HG03097 (cell line): ENCODE results near the gene OMD.

Source experiments
- ATAC-seq: cut with Tn5 transposase; IDR thresholded peaks from one replicate; pipeline ENCODE4 v1.9.1; 2021; ENCODE audit not compliant: unreplicated experiment, low FRiP score

The OMD gene

DNA sequence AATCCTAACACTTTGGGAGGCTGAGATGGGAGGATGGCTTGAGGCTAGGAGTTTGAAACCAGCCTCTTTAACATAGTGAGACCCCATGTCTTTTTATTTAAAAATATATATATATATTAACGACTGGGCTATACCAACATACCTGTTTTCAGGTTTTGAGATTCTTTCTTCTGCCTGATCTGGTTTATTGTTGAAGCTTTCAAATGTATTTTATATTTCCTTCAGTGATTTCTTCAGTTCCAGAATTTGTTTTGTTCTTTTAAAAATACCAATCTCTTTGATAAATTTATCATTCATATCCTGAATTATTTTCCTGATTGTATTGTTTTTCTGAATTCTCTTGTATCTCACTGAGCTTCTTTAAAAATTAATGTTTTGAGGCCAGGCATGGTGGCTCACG, 51.1 kb downstream of the OMD start:
- no peak for ATAC-seq

DNA sequence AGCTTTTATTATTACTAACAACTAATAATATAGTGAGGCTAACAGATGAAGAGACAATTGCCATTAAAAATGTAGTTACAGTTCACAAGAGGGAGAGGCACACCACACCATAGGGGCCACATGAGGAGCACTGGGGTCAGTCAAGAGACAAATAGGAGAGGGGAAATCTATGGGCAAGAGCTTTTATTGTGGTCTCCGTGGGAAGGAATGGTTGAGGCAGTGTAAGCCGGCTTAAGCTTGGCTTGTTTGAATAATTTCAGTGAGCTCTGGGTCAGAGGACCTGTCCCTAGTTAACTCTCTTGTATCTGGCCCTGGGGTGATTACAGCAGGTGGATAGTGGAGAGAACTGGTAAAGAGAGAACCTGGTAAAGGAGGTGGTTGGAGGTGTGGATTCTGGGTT, 55.2 kb downstream of the OMD start:
- ATAC-seq, result no peak
